Liver (tissue), 9 donors: Measurements from ENCODE around the gene LMF1. TPM values are rescaled to one million over a fixed set of nuclear protein-coding genes. Genes with fewer than 3 reads are reported as not detected.

Experiments used
- DNase-seq: peaks from one replicate; pipeline ENCODE4 v3.0.0-alpha.2; 2017; ENCODE audit warnings: low spot score
- H3K27ac ChIP-seq, 2 donors: one replicate each; pipeline ENCODE4 v1.7.0; 2013; ENCODE audit warnings: inconsistent platforms in 2 of 2, low read length in 2 of 2, control low read depth in 1 of 2, low read depth in 1 of 2, mild to moderate bottlenecking in 1 of 2
- H3K27me3 ChIP-seq, 4 donors: one replicate each; pipeline versions ENCODE4 v1.6.1 to v1.7.0; 2013; ENCODE audit warnings: low read length in 3 of 4, inconsistent platforms in 1 of 4, mild to moderate bottlenecking in 1 of 4, moderate library complexity in 1 of 4; ENCODE audit not compliant: control insufficient read depth in 4 of 4, insufficient read depth in 4 of 4
- H3K36me3 ChIP-seq, 4 donors: one replicate each; pipeline versions ENCODE4 v1.6.1 to v1.7.0; 2013; ENCODE audit warnings: low read length in 3 of 4, mild to moderate bottlenecking in 3 of 4, low read depth in 1 of 4, moderate library complexity in 1 of 4; ENCODE audit not compliant: control insufficient read depth in 4 of 4, insufficient read depth in 3 of 4
- H3K4me1 ChIP-seq, 4 donors: one replicate each; pipeline versions ENCODE4 v1.6.1 to v1.7.0; 2013; ENCODE audit warnings: low read length in 3 of 4, mild to moderate bottlenecking in 3 of 4, moderate library complexity in 1 of 4; ENCODE audit not compliant: control insufficient read depth in 4 of 4, insufficient read depth in 4 of 4
- H3K4me3 ChIP-seq, 3 donors: one replicate each; pipeline versions ENCODE4 v1.6.1 to v1.7.0; 2013; ENCODE audit warnings: low read length in 3 of 3, control low read depth in 1 of 3, low read depth in 1 of 3, mild to moderate bottlenecking in 1 of 3
- H3K9ac ChIP-seq, 2 donors: one replicate each; pipeline ENCODE4 v1.7.0; 2013; ENCODE audit warnings: low read length in 2 of 2, mild to moderate bottlenecking in 2 of 2, moderate library complexity in 2 of 2, control low read depth in 1 of 2, low read depth in 1 of 2
- H3K9me3 ChIP-seq, 4 donors: one replicate each; pipeline versions ENCODE4 v1.6.1 to v1.7.0; 2013; ENCODE audit warnings: low read length in 3 of 4; ENCODE audit not compliant: control insufficient read depth in 4 of 4
- EGR1 ChIP-seq, 2 donors: IDR thresholded peaks; 2 replicates each; pipeline ENCODE4 v1.6.1; 2016 to 2018; ENCODE audit warnings: antibody characterized with exemption in 2 of 2, low read depth in 2 of 2
- FOXA1 ChIP-seq: IDR thresholded peaks from 2 replicates; pipeline ENCODE4 v1.6.1; 2016; ENCODE audit warnings: antibody characterized with exemption
- FOXA2 ChIP-seq: IDR thresholded peaks from 2 replicates; pipeline ENCODE4 v1.6.1; 2016; ENCODE audit warnings: antibody characterized with exemption
- GABPA ChIP-seq, 2 donors: IDR thresholded peaks in 1 of 2; conservative IDR thresholded peaks in 1 of 2; 2 replicates each; pipeline ENCODE4 v1.6.1; 2016; ENCODE audit warnings: antibody characterized with exemption in 2 of 2, mild to moderate bottlenecking in 1 of 2, moderate library complexity in 1 of 2
- HNF4A ChIP-seq, 2 donors: conservative IDR thresholded peaks; 2 replicates each; pipeline ENCODE4 v1.6.1; 2016; ENCODE audit warnings: antibody characterized with exemption in 2 of 2, mild to moderate bottlenecking in 2 of 2
- HNF4G ChIP-seq: IDR thresholded peaks from 2 replicates; pipeline ENCODE4 v1.6.1; 2016; ENCODE audit warnings: antibody characterized with exemption
- NR2F2 ChIP-seq: IDR thresholded peaks from 2 replicates; pipeline ENCODE4 v1.6.1; 2016; ENCODE audit warnings: antibody characterized with exemption
- RAD21 ChIP-seq, 2 donors: IDR thresholded peaks; 2 replicates each; pipeline ENCODE4 v1.6.1; 2016; ENCODE audit warnings: antibody characterized with exemption in 2 of 2, mild to moderate bottlenecking in 2 of 2
- SP1 ChIP-seq: IDR thresholded peaks from 2 replicates; pipeline ENCODE4 v1.6.1; 2018; ENCODE audit warnings: antibody characterized with exemption, mild to moderate bottlenecking
- TAF1 ChIP-seq: conservative IDR thresholded peaks from 2 replicates; pipeline ENCODE4 v1.6.1; 2016; ENCODE audit warnings: antibody characterized with exemption, mild to moderate bottlenecking
- YY1 ChIP-seq: IDR thresholded peaks from 2 replicates; pipeline ENCODE4 v1.6.1; 2016; ENCODE audit warnings: antibody characterized with exemption, mild to moderate bottlenecking
- WGBS: extraction: QIAGEN DNeasy Blood & Tissue Kit; methylation state at CpG from one replicate; pipeline ENCODE4 v1.1.7; 2013; 5-methylcytosine and 5-hydroxymethylcytosine counted together
- polyA plus RNA-seq, 2 donors: library from polyadenylated mRNA; stranded (reverse) in 1 of 2; unstranded in 1 of 2; fragments of 200-250 nt in 1 of 2; fragments of >200 nt in 1 of 2; fragmentation: Nextera tagmentation in 1 of 2; extraction: Ambion mirVana in 1 of 2; gene quantifications; one replicate each; pipeline versions ENCODE4 v1.2.1 to v1.2.3, GENCODE V29; 2013 to 2015
- total RNA-seq, 2 donors: library from RNA; depleted of rRNA; stranded (reverse); fragments of >200 nt; gene quantifications; one replicate each; pipeline ENCODE4 v1.2.3, GENCODE V29; 2014
- TF ChIP-seq, protein P1 (sequence below): IDR thresholded peaks from 2 replicates; pipeline ENCODE4 v1.6.1; 2016; ENCODE audit warnings: antibody characterized with exemption
- TF ChIP-seq, protein P2 (sequence below): IDR thresholded peaks from 2 replicates; pipeline ENCODE4 v1.6.1; 2016; ENCODE audit warnings: antibody characterized with exemption
- TF ChIP-seq, protein P3 (sequence below): IDR thresholded peaks from 2 replicates; pipeline ENCODE4 v1.6.1; 2016; ENCODE audit warnings: antibody characterized with exemption
- donor health status: healthy.
- donor health status: healthy.
- donor health status: healthy.
- donor health status: healthy.
- donor health status: healthy.

The LMF1 gene
- total and polyA plus RNA-seq, 4 donors: 8.8 to 24.3 (median 12.6) TPM

DNA sequence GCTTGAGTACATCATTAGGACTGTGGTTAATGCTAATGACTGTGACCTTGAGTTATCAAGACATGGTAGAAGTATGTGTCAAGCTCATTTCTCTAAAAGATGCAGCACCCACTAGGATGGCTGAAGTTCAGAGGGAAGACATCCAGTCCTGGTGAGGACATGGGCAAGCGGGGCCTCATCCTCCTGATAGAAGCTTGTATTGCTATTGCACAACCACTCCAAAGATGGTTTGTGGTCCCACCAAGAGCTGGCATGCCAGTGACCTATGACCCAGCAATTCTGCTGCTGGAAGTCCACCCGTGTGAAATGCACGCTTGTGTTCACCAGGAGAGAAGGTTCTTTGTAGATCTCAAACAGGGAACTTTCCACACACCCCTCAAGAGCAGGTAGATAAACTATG lies 25.0 kb upstream of the LMF1 start (continued):
- TF ChIP-seq, protein P1, sequence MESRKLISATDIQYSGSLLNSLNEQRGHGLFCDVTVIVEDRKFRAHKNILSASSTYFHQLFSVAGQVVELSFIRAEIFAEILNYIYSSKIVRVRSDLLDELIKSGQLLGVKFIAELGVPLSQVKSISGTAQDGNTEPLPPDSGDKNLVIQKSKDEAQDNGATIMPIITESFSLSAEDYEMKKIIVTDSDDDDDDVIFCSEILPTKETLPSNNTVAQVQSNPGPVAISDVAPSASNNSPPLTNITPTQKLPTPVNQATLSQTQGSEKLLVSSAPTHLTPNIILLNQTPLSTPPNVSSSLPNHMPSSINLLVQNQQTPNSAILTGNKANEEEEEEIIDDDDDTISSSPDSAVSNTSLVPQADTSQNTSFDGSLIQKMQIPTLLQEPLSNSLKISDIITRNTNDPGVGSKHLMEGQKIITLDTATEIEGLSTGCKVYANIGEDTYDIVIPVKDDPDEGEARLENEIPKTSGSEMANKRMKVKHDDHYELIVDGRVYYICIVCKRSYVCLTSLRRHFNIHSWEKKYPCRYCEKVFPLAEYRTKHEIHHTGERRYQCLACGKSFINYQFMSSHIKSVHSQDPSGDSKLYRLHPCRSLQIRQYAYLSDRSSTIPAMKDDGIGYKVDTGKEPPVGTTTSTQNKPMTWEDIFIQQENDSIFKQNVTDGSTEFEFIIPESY: no peak
- no peak for TF ChIP-seq NR2F2
- TF ChIP-seq TAF1: no peak
- no peak for TF ChIP-seq FOXA1
- TF ChIP-seq RAD21 (IDR thresholded peaks at IDR 0.05): no peak
- TF ChIP-seq, protein P2, sequence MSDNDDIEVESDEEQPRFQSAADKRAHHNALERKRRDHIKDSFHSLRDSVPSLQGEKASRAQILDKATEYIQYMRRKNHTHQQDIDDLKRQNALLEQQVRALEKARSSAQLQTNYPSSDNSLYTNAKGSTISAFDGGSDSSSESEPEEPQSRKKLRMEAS: no peak
- TF ChIP-seq HNF4A (conservative IDR thresholded peaks at IDR 0.05): no peak
- no peak for TF ChIP-seq SP1
- no peak for TF ChIP-seq FOXA2
- TF ChIP-seq HNF4G: no peak
- no peak for TF ChIP-seq GABPA (IDR thresholded peaks at IDR 0.05 in 1 of 2, conservative IDR thresholded peaks at IDR 0.05 in 1 of 2)

DNA sequence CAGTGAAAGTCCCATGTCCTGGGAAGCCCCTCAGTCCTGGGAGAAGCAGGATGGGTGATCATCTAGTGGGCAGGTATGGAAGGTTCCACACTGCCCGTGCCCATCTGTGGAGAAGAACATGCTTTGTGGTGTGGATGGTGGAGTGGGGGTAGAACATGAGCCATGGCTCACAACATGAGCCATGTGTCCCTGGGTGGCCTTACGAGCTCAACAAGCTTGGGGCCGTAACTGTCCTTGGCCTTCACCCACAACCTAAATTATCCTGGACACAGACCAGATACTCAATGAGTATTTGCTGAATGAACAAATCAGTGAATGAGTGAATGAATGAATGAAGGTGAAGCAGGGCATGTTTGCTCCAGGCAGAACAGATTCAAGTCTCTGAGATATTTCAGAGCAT lies 24.3 kb upstream of the LMF1 start:
- 83% methylated on average over 3 of the region's 3 CpGs for WGBS
- H3K4me3 ChIP-seq: no peak overlapping the region
- no peak overlapping the region for H3K9ac ChIP-seq
- H3K9me3 ChIP-seq: peaks cover 0 to 10% (median 2%) of the 10 kb centered on the region in 4 donors
- DNase-seq: no peak
- no peak for TF ChIP-seq YY1
- no peaks in the 10 kb centered on the region for H3K27me3 ChIP-seq
- H3K4me1 ChIP-seq: no peaks in the 10 kb centered on the region
- H3K27ac ChIP-seq: no peak overlapping the region
- no peaks in the 10 kb centered on the region for H3K36me3 ChIP-seq

DNA sequence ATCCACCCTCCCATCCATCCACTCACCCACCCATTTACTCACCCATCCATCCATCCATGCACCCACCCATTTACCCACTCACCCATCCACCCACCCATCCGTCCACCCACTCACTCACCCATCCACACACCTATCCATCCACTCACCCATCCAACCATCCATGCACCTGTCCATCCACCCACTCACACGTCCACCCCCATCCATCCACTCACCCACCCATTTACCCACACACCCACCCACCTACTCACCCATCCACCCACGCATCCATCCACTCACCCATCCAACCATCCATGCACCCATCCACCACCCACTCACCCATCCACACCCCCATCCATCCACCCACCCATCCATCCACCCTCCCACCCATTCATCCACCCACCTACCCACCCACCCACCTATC lies 22.9 kb upstream of the LMF1 start:
- WGBS: 78% methylated on average over 3 of the region's 3 CpGs
- Histone ChIP-seq H3K4me1 (no peaks in the 10 kb centered on the region), H3K27ac (no peak overlapping the region), H3K9ac (no peak overlapping the region), H3K4me3 (no peak overlapping the region), H3K9me3 (peaks cover 0 to 10% (median 2%) of the 10 kb centered on the region in 4 donors), H3K27me3 (no peaks in the 10 kb centered on the region), H3K36me3 (no peaks in the 10 kb centered on the region)
- DNase-seq: no peak
- TF ChIP-seq GABPA (IDR thresholded peaks at IDR 0.05 in 1 of 2, conservative IDR thresholded peaks at IDR 0.05 in 1 of 2) (no peak), EGR1 (IDR thresholded peaks at IDR 0.05; ENCODE audit: low read depth in 2 of 2) (no peak), FOXA1 (no peak), TAF1 (no peak), RAD21 (IDR thresholded peaks at IDR 0.05) (no peak)
- TF ChIP-seq, protein P3, sequence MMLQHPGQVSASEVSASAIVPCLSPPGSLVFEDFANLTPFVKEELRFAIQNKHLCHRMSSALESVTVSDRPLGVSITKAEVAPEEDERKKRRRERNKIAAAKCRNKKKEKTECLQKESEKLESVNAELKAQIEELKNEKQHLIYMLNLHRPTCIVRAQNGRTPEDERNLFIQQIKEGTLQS: no peak

DNA sequence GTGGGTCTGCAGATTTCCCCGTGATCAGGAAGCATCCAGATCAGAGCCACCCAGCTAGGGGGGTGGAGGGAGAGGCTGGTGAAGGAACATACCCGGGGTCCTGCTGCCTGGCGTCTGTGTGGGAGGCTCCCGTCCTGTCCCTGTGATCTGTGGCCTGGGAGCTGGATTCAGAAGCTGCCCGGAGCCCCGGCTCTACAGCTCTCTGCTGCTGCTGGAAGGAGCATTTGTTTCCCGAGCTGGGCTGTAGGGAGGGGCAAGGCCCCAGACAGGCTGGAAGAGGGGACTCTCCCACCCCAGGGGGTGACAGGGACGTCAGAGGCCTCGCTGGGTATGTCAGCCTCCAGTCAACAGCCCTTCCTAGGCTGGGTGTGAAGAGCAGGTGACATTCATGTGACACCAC lies 21.0 kb upstream of the LMF1 start:
- Histone ChIP-seq H3K9ac (no peak overlapping the region), H3K4me1 (no peaks in the 10 kb centered on the region), H3K9me3 (peaks cover 0 to 10% (median 2%) of the 10 kb centered on the region in 4 donors), H3K36me3 (no peaks in the 10 kb centered on the region), H3K4me3 (no peak overlapping the region), H3K27ac (no peak overlapping the region), H3K27me3 (no peaks in the 10 kb centered on the region)
- TF ChIP-seq, protein P2: no peak
- no peak for TF ChIP-seq EGR1 (IDR thresholded peaks at IDR 0.05; ENCODE audit: low read depth in 2 of 2)
- TF ChIP-seq, protein P3: no peak
- TF ChIP-seq RAD21 (IDR thresholded peaks at IDR 0.05): no peak
- no peak for TF ChIP-seq GABPA (IDR thresholded peaks at IDR 0.05 in 1 of 2, conservative IDR thresholded peaks at IDR 0.05 in 1 of 2)
- 67% methylated on average over 9 of the region's 9 CpGs for WGBS
- DNase-seq: no peak
